Measurements from ENCODE around the gene WASL.

- TF ChIP-seq POLR2A (IDR thresholded peaks at IDR 0.05) (no peak), POLR2AphosphoS5 (IDR thresholded peaks at IDR 0.05) (no peak)
Measured at GRCh38 chr7:123745437-123745836, 3.4 kb downstream of the WASL start.
